Mesothelial cell of epicardium (in vitro differentiated cells): ENCODE data around the gene ZNF416. TPM values are rescaled to one million over a fixed set of nuclear protein-coding genes. Genes with fewer than 3 reads are reported as not detected.
A peak's percentile ranks its signal among the peaks of the same experiment; 100 is the strongest.

Experiments used
- DNase-seq, 2 experiments: peaks; one replicate each; pipeline ENCODE4 v3.0.0; 2021; ENCODE audit warnings: low spot score in 2 of 2; ENCODE audit not compliant: unreplicated experiment in 2 of 2
- H3K27ac Mint-ChIP-seq: 2 replicates; pipeline ENCODE4 v1.8.0; 2021; ENCODE audit warnings: mixed read lengths
- H3K27me3 Mint-ChIP-seq: 2 replicates; pipeline ENCODE4 v1.8.0; 2021; ENCODE audit warnings: low read depth, mixed read lengths
- H3K36me3 Mint-ChIP-seq: 2 replicates; pipeline ENCODE4 v1.8.0; 2021; ENCODE audit warnings: mixed read lengths
- H3K4me1 Mint-ChIP-seq: 2 replicates; pipeline ENCODE4 v1.8.0; 2021; ENCODE audit warnings: mixed read lengths
- H3K4me3 Mint-ChIP-seq: 2 replicates; pipeline ENCODE4 v1.8.0; 2021; ENCODE audit warnings: mild to moderate bottlenecking, moderate library complexity, mixed read lengths
- H3K9me3 Mint-ChIP-seq: 2 replicates; pipeline ENCODE4 v1.8.0; 2021; ENCODE audit warnings: mixed read lengths
- total RNA-seq: library from RNA; stranded (reverse); gene quantifications from 3 replicates; pipeline ENCODE4 v1.2.1, GENCODE V29; 2021
- TF ChIP-seq, protein P1 (sequence below): fragments of 200-600 bp; sonication (generic); IDR thresholded peaks from one replicate; pipeline ENCODE4 v1.5.0; 2021; ENCODE audit warnings: antibody characterized with exemption; ENCODE audit not compliant: unreplicated experiment

Gene ZNF416
- total RNA-seq, 1 donor from 2014 or later: 10.0 TPM

DNA sequence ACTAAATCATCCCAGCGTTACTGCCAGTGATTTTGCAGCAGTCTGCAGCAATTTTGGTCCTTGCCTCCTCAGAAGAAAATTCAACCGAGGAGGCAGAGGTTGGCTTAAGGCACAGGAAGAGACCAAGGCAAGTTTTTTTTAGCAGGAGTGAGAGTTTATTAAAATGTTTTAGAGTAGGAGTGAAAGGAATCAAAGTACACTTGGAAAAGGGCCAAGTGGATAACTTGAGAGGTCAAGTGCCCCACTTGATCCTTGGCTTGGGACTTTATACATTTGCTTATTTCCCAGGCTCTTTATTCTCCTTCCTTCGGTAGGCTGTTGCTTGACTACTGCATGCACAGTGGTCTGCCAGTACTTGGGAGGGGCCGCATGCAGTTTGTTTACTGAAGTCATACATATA lies 32.4 kb upstream of the ZNF416 start:
- H3K27me3 Mint-ChIP-seq: no peaks in the 10 kb centered on the region
- peaks cover 55% of the 10 kb centered on the region for H3K9me3 Mint-ChIP-seq
- TF ChIP-seq, protein P1, sequence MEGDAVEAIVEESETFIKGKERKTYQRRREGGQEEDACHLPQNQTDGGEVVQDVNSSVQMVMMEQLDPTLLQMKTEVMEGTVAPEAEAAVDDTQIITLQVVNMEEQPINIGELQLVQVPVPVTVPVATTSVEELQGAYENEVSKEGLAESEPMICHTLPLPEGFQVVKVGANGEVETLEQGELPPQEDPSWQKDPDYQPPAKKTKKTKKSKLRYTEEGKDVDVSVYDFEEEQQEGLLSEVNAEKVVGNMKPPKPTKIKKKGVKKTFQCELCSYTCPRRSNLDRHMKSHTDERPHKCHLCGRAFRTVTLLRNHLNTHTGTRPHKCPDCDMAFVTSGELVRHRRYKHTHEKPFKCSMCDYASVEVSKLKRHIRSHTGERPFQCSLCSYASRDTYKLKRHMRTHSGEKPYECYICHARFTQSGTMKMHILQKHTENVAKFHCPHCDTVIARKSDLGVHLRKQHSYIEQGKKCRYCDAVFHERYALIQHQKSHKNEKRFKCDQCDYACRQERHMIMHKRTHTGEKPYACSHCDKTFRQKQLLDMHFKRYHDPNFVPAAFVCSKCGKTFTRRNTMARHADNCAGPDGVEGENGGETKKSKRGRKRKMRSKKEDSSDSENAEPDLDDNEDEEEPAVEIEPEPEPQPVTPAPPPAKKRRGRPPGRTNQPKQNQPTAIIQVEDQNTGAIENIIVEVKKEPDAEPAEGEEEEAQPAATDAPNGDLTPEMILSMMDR: no peak
- peaks cover 10% of the 10 kb centered on the region for H3K4me1 Mint-ChIP-seq
- H3K4me3 Mint-ChIP-seq: no peak overlapping the region
- H3K36me3 Mint-ChIP-seq: peaks cover 45% of the 10 kb centered on the region
- no peak for DNase-seq
- H3K27ac Mint-ChIP-seq: no peak overlapping the region

GRCh38 chr19:57606931-57607330 lies 28.2 kb upstream of the ZNF416 start:
- H3K4me3 Mint-ChIP-seq: no peak overlapping the region
- TF ChIP-seq, protein P1: no peak

GRCh38 chr19:57599761-57600383 lies 21.2 kb upstream of the ZNF416 start, which contains the start of gene ZNF530:
ZNF530 (plus strand) TSS chr19:57599885; CDS start chr19:57604346, 4,461 bp downstream.
- H3K4me3 Mint-ChIP-seq: peak within 1 kb of the TSS; percentile 82
- TF ChIP-seq, protein P1: no peak
- no peaks in the 10 kb centered on the region for H3K27me3 Mint-ChIP-seq
- peak; percentile 77 to 88 for DNase-seq
- H3K4me1 Mint-ChIP-seq: peaks cover 8% of the 10 kb centered on the region
- peak within 1 kb of the TSS; percentile 87 for H3K27ac Mint-ChIP-seq
- H3K9me3 Mint-ChIP-seq: peaks cover 63% of the 10 kb centered on the region
- peaks cover 37% of the 10 kb centered on the region for H3K36me3 Mint-ChIP-seq

More at GRCh38 chr19:57606931-57607330, 28.2 kb upstream of the ZNF416 start:
- Mint-ChIP-seq H3K4me1 (no peaks in the 10 kb centered on the region), H3K9me3 (peaks cover 62% of the 10 kb centered on the region), H3K27me3 (no peaks in the 10 kb centered on the region), H3K36me3 (peaks cover 63% of the 10 kb centered on the region), H3K27ac (no peak overlapping the region)
- no peak for DNase-seq

DNA sequence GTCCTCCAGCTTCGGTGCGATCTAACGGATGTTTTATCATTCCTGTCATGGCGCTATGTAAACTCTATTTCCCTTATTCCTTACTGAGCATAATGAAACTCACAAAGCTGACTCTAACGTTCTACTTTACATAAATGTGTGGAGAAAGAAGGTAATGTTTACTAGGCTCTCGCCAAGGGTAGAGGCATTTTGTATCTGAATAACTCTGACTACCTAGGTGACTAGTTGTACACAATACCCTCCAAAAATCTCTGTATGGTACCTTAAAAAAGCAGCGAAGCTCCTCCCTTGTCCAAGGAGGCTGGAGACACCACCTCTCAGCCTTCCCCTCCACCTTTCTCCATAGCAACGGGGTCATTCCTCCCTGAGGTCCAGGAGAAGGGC lies 20.7 kb upstream of the ZNF416 start:
- Mint-ChIP-seq H3K27ac (peak overlapping the region; percentile 87), H3K4me1 (peaks cover 8% of the 10 kb centered on the region), H3K27me3 (no peaks in the 10 kb centered on the region), H3K36me3 (peaks cover 32% of the 10 kb centered on the region), H3K9me3 (peaks cover 61% of the 10 kb centered on the region), H3K4me3 (peak overlapping the region; percentile 82)
- TF ChIP-seq, protein P1: no peak
- DNase-seq: no peak

DNA sequence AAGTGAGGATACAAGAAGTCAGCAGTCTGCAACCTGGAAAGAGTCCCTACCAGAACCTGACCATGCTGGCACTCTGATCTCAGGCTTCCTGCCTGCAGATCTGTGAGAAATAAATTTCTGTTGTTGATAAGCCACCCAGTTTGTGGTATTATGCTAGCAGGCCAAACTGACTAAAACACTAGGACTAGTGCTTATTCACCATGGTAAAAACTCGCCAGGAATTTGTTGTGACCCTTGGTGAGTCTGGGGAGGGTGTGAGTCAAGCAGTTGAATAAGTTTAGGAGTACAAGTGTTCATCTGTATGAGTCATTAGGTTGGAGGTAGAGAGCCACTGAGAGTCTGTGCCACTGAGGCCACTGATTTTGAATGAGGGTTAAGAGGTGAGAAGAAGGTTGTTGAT lies 8.8 kb upstream of the ZNF416 start:
- H3K9me3 Mint-ChIP-seq: peaks cover 72% of the 10 kb centered on the region
- H3K36me3 Mint-ChIP-seq: peaks cover 84% of the 10 kb centered on the region
- no peaks in the 10 kb centered on the region for H3K27me3 Mint-ChIP-seq
- TF ChIP-seq, protein P1: no peak
- peaks cover 14% of the 10 kb centered on the region for H3K4me1 Mint-ChIP-seq
- DNase-seq: no peak
- no peak overlapping the region for H3K4me3 Mint-ChIP-seq
- H3K27ac Mint-ChIP-seq: no peak overlapping the region
